ENCODE results near the gene L3MBTL2. TPM values are rescaled to one million over a fixed set of nuclear protein-coding genes. Genes with fewer than 3 reads are reported as not detected.

L3MBTL2 gene
- total RNA-seq, 1 donor from 2014 or later = 33.2 TPM

DNA sequence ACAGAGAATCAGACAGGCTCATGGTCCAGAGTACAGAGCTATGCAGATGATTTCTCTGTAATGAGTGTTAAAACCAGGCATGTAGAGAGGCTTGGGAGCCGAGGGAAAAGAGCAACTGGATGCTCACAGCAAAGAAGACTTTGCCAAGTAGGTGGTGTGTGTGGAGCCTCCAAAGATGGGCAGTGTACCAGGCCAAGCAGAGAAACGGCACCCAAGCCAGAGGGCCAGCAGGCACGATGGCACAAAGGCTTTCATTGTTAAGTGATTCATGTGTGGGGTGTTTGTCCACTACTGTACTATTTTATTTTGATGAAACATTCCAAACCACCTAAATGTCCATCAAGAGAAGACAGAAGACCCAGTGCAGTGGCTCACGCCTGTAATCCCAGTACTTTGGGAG is 69.7 kb downstream of the L3MBTL2 start:
- DNase-seq = no peak

DNA sequence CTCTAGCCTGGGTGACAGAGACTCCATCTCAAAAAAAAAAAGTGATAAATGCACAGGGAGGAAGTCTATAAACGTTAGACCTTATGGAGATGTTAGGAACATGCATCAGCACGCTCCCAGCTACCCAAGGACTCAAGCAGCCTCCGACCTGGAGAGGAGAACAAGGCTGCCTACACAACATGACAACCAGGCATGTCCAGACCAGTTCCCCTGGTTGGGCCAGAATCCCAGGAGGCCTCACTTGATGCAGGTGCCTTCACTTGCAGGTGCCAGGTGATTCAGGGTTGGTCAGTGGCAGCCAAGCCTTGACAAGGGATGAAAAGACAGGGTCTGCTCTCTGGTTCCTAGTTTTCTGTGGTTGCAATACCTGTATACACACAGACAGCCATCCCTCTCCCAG is 75.0 kb downstream of the L3MBTL2 start:
- no peak for DNase-seq

DNA sequence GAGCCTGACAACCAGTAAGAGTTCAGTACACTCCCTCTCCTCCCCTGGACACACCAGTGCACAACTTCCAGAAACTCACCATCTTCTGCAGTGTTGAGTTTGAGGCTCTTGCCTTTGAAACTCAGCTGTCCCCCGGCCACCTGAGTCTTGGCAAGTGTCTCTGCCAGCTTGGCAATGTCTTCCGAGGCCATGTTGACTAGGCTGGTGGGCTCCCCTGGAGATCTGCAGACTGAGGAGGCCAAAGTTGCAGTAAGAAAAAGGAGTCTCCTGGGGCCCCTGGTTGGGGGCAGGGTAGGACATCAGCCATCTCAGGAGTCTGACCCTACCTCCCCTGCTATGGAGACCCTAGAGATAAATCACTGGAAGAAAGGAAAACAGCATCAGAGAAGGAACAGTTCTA is 75.7 kb downstream of the L3MBTL2 start:
- DNase-seq = no peak

Other genes starting within 250 kb of the L3MBTL2 start
- gene EP300, start 112.7 kb upstream of the L3MBTL2 start, total RNA-seq = 42.5 and 66.4 TPM in 2 replicates
- 1.1 and 2.0 TPM in 2 replicates for gene CHADL, start 35.6 kb downstream of the L3MBTL2 start, total RNA-seq
- 84.2 and 106 TPM in 2 replicates for gene RANGAP1, start 80.9 kb downstream of the L3MBTL2 start, total RNA-seq
- gene ZC3H7B, start 96.2 kb downstream of the L3MBTL2 start, total RNA-seq = 68.4 and 102 TPM in 2 replicates
- gene TEF, start 176.6 kb downstream of the L3MBTL2 start, total RNA-seq = 4.3 and 7.4 TPM in 2 replicates
- gene TOB2, start 241.5 kb downstream of the L3MBTL2 start, total RNA-seq = 18.0 and 25.7 TPM in 2 replicates